Epithelial cell of proximal tubule (primary cell): Measurements from ENCODE around the gene FMN2. TPM values are rescaled to one million over a fixed set of nuclear protein-coding genes. Genes with fewer than 3 reads are reported as not detected.

Experiments used
- DNase-seq: peaks from one replicate; pipeline ENCODE4 v3.0.0-alpha.2; 2011; ENCODE audit warnings: low read depth
- H3K4me3 ChIP-seq: 2 replicates; pipeline ENCODE4 v1.5.1; 2011; ENCODE audit warnings: low read depth, mild to moderate bottlenecking, low read length
- total RNA-seq: library from RNA; depleted of rRNA; stranded (reverse); fragments of >200 nt; gene quantifications from 2 replicates; pipeline ENCODE4 v1.2.3, GENCODE V29; 2015
- TF ChIP-seq, protein P1 (sequence below): conservative IDR thresholded peaks from 2 replicates; pipeline ENCODE4 v1.5.1; 2012; ENCODE audit warnings: low read depth, mild to moderate bottlenecking, low read length

The FMN2 gene
- total RNA-seq, 1 donor from 2014 or later, result 0.86 TPM

DNA sequence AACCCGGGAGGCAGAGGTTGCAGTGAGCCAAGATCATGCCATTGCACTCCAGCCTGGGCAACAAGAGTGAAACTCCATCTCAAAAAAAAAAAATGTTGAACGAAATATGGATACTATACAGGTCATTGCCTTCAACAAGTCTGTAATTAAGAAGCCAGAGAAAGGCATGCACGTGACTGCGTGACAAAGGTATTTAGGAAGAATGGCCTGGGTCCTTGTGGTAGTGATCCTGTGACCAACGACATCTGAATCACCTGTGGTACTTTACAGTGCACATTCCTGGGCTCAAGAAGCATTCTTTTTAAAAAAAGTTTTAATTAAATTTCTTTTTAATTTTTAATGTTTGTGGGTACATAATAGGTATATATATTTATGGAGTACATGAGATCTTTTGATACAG lies 405.3 kb downstream of the FMN2 start:
- no peak overlapping the region for H3K4me3 ChIP-seq
- DNase-seq, result no peak
- TF ChIP-seq, protein P1, sequence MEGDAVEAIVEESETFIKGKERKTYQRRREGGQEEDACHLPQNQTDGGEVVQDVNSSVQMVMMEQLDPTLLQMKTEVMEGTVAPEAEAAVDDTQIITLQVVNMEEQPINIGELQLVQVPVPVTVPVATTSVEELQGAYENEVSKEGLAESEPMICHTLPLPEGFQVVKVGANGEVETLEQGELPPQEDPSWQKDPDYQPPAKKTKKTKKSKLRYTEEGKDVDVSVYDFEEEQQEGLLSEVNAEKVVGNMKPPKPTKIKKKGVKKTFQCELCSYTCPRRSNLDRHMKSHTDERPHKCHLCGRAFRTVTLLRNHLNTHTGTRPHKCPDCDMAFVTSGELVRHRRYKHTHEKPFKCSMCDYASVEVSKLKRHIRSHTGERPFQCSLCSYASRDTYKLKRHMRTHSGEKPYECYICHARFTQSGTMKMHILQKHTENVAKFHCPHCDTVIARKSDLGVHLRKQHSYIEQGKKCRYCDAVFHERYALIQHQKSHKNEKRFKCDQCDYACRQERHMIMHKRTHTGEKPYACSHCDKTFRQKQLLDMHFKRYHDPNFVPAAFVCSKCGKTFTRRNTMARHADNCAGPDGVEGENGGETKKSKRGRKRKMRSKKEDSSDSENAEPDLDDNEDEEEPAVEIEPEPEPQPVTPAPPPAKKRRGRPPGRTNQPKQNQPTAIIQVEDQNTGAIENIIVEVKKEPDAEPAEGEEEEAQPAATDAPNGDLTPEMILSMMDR, result no peak

DNA sequence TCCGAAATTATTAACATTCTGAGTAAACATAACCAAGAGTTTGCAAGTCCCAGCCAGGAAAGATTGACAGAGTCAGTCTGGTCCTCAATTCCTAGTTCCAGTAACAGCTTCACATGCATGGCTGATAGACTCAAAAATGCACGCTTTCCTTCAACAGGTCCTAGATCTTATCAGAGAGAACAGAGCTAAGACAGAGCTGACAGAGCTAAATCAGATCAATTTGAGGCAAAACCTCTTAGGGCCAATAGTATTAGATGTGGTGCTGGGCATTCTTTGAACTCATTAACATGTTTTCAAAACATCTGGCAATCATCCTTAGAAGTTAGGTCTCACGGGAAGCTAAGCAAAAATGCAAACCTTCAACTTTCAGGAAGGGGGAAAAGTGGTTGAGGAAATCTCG lies 406.2 kb downstream of the FMN2 start:
- TF ChIP-seq, protein P1, result no peak
- DNase-seq, result no peak
- H3K4me3 ChIP-seq, result no peak overlapping the region

DNA sequence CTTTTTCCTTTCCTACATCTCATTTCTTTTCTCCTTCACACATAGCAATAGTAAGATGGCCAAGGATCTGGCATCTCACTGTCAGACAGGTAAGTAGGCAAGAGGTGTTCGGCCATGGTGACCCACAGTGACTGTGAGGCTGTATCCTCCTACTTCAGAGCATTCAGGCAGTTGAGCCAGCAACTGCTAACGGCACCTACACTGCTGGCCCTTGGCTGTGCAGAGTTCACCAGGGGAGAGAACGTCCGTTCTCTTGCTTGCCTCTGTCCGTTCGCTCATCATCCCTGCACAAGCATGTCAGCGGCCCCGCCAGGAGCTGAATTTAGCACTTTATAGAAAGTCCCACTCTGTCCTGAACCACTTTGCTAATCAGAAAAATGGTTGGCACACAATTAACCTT lies 406.7 kb downstream of the FMN2 start:
- no peak overlapping the region for H3K4me3 ChIP-seq
- TF ChIP-seq, protein P1, result no peak

DNA sequence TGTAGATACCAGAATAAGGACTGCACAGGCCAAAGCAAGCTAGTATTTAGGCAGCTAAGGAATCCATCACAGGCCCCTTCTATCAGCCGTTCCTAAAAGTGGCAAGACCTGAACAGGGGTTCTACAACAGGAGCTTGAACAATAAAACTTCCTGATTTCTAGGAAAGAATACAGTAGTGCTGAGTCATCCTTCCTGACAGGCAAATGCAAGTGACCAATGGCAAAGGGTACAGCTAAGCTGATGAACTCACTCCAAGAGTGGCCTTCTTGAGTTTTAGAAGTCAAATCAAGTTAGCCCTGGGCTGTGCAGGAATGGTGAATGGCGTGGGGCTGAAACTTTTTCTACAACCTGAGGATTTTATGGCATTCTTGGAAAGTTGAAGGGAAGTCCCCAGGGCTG lies 407.3 kb downstream of the FMN2 start:
- DNase-seq, result no peak
- TF ChIP-seq, protein P1, result no peak
- H3K4me3 ChIP-seq, result no peak overlapping the region

More for the DNA sequence above, 406.7 kb downstream of the FMN2 start:
- DNase-seq, result no peak

DNA sequence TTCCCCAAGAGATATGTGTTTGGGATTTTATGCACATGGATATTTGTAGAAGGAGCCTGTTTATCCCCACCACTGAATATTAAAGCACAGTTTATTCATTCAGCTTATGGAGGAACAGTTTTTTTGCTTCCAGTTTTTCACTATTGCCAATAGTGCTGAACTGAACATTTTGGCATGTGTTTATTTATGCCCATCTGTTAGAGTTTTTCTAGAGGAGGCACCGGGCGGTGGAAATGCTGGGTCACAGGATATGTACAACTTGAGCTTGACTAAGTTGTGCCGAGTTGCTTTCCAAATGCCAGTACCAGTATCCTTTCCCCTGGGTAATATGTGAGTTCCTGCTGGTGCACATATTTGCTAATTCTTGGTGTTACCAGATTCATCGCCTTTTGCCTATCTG lies 409.0 kb downstream of the FMN2 start:
- no peak for DNase-seq
- TF ChIP-seq, protein P1, result no peak
- H3K4me3 ChIP-seq, result no peak overlapping the region

DNA sequence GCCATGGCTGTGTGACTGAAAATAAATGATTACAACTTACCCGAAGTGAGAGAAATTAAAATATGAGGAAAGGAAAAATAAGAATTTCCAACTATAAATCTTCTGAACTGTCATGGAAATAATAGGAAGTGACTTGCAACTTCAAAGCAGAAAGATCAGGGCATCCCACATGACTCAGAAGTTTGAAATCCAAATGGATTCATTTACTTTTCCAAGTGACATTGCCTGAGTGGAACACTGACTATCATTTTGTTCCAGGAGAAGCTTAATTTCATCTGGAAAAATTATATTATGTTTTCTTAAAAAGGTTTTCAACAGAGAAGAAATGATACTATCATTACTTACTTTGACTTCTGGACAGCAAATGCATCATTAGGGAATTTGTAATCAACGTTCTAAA lies 409.4 kb downstream of the FMN2 start:
- TF ChIP-seq, protein P1, result no peak
- H3K4me3 ChIP-seq, result no peak overlapping the region
- no peak for DNase-seq

DNA sequence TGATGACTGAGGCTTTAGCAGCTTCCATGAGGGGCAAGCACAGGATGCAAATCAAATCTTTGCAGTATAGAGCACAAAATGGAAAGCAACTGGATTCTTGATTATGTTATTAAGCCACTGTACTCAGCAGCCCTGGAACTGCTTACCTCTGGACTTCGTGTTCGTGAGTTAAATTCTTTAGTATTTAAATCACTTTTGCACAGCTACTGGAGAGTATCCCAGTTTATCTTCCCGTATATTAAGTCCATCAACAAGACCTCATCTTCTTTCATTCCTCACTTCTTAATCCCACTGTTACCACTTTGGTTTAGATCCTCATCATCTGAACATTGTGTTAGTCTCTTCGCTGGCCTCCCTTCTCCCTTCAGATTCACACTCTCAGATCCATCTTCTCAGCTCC lies 411.4 kb downstream of the FMN2 start:
- H3K4me3 ChIP-seq, result no peak overlapping the region
- TF ChIP-seq, protein P1, result no peak
- DNase-seq, result no peak
